ENCODE data around the gene OSBPL3. TPM values are rescaled to one million over a fixed set of nuclear protein-coding genes. Genes with fewer than 3 reads are reported as not detected.

The OSBPL3 gene
- total RNA-seq, 1 experiment from 2014 or later, result 9.2 TPM

DNA sequence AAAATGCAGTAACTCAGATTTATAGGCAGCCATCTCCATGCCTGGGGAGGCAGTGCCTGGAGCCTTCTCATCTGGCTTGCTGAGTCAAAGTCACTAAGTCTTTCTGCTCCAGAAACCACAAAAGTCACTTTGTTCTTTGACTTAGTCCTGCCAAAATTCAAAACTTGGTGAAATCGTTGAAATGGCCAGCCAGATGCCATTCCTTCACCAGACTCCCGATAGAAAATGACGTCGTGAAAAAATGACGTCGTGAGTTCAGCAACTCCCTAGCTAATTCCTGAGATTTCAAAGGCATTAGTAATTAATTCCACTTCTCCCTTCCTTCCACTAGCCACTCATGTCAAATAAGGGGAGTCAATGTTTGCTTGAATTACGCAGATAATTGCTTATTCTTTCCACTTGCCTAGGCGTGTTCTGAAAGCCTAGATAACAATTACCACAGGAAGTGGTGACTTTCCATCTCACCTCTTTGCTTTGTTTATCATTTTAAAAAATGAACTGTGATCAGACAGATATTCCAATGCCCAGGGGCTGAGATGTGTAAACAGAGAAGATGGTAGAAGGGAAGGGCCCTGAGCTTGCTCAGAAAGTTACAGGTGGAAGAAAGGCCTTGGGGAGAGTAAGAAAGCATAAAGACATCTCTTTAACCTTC lies 48.5 kb upstream of the OSBPL3 start:
- Histone ChIP-seq H3K9me3 (ENCODE audit: control insufficient read depth, insufficient read depth, low read depth, low read length) (no peaks in the 10 kb centered on the region), H3K4me3 (ENCODE audit: low read depth in 2 of 2, low read length in 2 of 2) (no peak overlapping the region), H3K4me1 (ENCODE audit: control insufficient read depth, insufficient read depth, low read length) (peaks cover 5% of the 10 kb centered on the region; the same call in 1 of the 2 replicates), H3K27ac (ENCODE audit: low read length) (no peak overlapping the region; the same call in 1 of the 2 replicates), H3K36me3 (ENCODE audit: control insufficient read depth, insufficient read depth, low read length) (no peaks in the 10 kb centered on the region), H3K27me3 (ENCODE audit: control insufficient read depth, insufficient read depth, low read length) (no peaks in the 10 kb centered on the region)
- DNase-seq (ENCODE audit: low read depth, low spot score) (peak; percentile 20), ATAC-seq (peak; percentile 63)
- ChIA-PET POLR2A (no interaction called here), CTCF (no interaction called here)
- in situ Hi-C loops (cut with HindIII; ENCODE audit: low pct_unique_long_range_greater_than_20kb, low sequenced_read_pairs) (no loop called here), intact Hi-C loops (cut with micrococcal nuclease; ENCODE audit: unreplicated experiment) (no loop called here)
- TF ChIP-seq, protein P1, sequence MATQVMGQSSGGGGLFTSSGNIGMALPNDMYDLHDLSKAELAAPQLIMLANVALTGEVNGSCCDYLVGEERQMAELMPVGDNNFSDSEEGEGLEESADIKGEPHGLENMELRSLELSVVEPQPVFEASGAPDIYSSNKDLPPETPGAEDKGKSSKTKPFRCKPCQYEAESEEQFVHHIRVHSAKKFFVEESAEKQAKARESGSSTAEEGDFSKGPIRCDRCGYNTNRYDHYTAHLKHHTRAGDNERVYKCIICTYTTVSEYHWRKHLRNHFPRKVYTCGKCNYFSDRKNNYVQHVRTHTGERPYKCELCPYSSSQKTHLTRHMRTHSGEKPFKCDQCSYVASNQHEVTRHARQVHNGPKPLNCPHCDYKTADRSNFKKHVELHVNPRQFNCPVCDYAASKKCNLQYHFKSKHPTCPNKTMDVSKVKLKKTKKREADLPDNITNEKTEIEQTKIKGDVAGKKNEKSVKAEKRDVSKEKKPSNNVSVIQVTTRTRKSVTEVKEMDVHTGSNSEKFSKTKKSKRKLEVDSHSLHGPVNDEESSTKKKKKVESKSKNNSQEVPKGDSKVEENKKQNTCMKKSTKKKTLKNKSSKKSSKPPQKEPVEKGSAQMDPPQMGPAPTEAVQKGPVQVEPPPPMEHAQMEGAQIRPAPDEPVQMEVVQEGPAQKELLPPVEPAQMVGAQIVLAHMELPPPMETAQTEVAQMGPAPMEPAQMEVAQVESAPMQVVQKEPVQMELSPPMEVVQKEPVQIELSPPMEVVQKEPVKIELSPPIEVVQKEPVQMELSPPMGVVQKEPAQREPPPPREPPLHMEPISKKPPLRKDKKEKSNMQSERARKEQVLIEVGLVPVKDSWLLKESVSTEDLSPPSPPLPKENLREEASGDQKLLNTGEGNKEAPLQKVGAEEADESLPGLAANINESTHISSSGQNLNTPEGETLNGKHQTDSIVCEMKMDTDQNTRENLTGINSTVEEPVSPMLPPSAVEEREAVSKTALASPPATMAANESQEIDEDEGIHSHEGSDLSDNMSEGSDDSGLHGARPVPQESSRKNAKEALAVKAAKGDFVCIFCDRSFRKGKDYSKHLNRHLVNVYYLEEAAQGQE (IDR thresholded peaks at IDR 0.05; ENCODE audit: insufficient read depth in 1 of 2, low read depth in 2 of 2, low read length in 1 of 2), result no peak
- TF ChIP-seq, protein P2, sequence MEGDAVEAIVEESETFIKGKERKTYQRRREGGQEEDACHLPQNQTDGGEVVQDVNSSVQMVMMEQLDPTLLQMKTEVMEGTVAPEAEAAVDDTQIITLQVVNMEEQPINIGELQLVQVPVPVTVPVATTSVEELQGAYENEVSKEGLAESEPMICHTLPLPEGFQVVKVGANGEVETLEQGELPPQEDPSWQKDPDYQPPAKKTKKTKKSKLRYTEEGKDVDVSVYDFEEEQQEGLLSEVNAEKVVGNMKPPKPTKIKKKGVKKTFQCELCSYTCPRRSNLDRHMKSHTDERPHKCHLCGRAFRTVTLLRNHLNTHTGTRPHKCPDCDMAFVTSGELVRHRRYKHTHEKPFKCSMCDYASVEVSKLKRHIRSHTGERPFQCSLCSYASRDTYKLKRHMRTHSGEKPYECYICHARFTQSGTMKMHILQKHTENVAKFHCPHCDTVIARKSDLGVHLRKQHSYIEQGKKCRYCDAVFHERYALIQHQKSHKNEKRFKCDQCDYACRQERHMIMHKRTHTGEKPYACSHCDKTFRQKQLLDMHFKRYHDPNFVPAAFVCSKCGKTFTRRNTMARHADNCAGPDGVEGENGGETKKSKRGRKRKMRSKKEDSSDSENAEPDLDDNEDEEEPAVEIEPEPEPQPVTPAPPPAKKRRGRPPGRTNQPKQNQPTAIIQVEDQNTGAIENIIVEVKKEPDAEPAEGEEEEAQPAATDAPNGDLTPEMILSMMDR (IDR thresholded peaks at IDR 0.05), result no peak
- TF ChIP-seq POLR2AphosphoS5 (IDR thresholded peaks at IDR 0.05; ENCODE audit: low read depth, low read length), result no peak
- TF ChIP-seq TCF7L2 (IDR thresholded peaks at IDR 0.05; ENCODE audit: low read depth, low read length), result no peak
- BruUV-seq (replicated peaks), result no TSS peak

DNA sequence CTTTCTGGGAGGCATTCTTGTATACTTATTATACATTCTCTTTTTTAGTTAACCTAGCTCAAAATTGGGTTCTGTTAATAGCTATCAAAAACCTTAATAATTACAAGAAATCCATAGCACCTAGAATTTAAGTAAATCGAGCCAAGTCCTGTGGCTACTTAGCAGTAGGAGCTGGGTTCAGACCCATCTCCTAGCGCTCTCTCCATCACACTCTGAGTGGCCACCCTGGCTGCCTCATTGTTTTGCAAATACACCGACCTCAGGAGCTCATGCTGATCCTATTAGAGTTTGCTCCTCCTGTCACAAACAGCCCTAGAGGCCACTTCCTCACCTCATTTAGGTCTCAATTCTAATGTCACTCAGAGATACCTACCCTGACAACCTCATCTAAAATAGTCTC lies 46.2 kb upstream of the OSBPL3 start:
- no peak for DNase-seq (ENCODE audit: low read depth, low spot score)
- ChIA-PET POLR2A (no interaction called here), CTCF (no interaction called here)
- H3K9me3 ChIP-seq (ENCODE audit: control insufficient read depth, insufficient read depth, low read depth, low read length), result no peaks in the 10 kb centered on the region
- H3K4me3 ChIP-seq (ENCODE audit: low read depth in 2 of 2, low read length in 2 of 2), result no peak overlapping the region
- no TSS peak for BruUV-seq (replicated peaks)
- TF ChIP-seq, protein P1 (IDR thresholded peaks at IDR 0.05; ENCODE audit: insufficient read depth in 1 of 2, low read depth in 2 of 2, low read length in 1 of 2), result no peak
- no peak for TF ChIP-seq TCF7L2 (IDR thresholded peaks at IDR 0.05; ENCODE audit: low read depth, low read length)
- no peak overlapping the region for H3K27ac ChIP-seq (ENCODE audit: low read length)
- in situ Hi-C loops (cut with HindIII; ENCODE audit: low pct_unique_long_range_greater_than_20kb, low sequenced_read_pairs) (no loop called here), intact Hi-C loops (cut with micrococcal nuclease; ENCODE audit: unreplicated experiment) (no loop called here)
- H3K36me3 ChIP-seq (ENCODE audit: control insufficient read depth, insufficient read depth, low read length), result no peaks in the 10 kb centered on the region
- H3K27me3 ChIP-seq (ENCODE audit: control insufficient read depth, insufficient read depth, low read length), result no peaks in the 10 kb centered on the region
- H3K4me1 ChIP-seq (ENCODE audit: control insufficient read depth, insufficient read depth, low read length), result peaks cover 5% of the 10 kb centered on the region; the same call in 1 of the 2 replicates
- no peak for ATAC-seq

Measured in Panc1 (cell line).